Astrocyte of the cerebellum (primary cell): ENCODE measurements around the gene TCERG1L.

Source experiments
- DNase-seq: peaks from one replicate; pipeline ENCODE4 v3.0.0-alpha.2; 2011; ENCODE audit warnings: low read depth
- H3K4me3 ChIP-seq: 2 replicates; pipeline ENCODE4 v1.5.1; 2011; ENCODE audit warnings: mild to moderate bottlenecking, low read depth, low read length, moderate library complexity
- in situ Hi-C: cut with HindIII; loops from 2 replicates; pipeline ENCODE4 v1.10.0; 2017; ENCODE audit warnings: low sequenced_read_pairs
- TF ChIP-seq, protein P1 (sequence below): IDR thresholded peaks from 2 replicates; pipeline ENCODE4 v1.5.1; 2012; ENCODE audit warnings: low read length, low read depth, moderate library complexity, mild to moderate bottlenecking; ENCODE audit errors: missing control alignments

TCERG1L gene

DNA sequence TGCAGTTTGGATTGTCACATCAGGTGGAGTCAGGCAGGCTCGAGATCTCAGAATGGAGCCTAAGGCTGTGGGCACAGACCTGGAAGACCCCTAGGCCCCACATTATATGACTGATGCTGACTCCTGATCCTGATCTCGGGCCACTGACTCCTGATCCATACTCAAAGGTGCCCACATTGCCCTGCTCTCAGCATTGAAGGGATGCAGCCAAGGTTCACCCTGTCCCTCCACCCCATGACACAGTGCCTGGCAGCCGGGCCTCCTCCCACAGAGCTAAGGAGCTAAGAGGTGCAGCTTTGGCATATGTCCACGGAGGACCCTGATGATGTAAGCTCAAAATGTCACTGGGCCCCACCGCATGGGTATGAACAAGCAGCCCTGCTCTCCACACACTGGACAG is 36.6 kb downstream of the TCERG1L start:
- in situ Hi-C loops, result no loop called here

DNA sequence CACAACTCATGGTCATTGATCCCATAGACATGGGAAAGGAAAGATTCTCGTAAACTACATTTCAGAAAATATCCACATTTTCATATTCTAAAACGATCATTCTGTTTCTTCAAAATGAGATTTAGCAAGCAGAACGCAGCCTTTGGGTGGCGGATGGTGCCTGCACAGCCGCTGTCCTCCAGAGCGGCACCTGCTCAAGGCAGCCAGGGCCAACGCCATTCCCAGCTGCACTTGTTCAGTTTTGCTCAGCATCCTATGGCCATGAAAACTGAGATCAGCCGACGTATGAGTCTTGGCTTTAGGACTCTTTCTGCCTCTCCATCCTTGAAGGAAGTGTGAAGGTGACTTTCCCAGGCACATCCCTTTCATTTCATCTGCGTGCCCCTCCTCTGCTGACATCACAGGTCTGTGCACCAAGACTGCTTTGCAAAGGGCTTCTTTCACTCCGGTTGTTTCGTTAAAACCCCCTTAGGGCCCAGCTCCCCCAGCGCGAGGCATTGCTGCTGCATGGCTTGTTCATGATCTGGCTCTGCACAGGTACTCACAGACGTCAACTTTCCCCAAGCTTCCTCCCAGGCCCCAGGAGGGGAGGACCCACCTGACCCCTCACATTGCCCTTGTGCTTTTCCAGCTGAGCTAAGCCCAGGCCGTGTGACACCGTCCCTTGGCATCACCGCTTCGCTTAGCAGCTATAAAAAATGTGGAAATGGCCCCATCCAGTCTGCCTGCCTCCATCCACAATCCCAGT is 37.2 kb downstream of the TCERG1L start:
- in situ Hi-C loops, result no loop called here
- TF ChIP-seq, protein P1, sequence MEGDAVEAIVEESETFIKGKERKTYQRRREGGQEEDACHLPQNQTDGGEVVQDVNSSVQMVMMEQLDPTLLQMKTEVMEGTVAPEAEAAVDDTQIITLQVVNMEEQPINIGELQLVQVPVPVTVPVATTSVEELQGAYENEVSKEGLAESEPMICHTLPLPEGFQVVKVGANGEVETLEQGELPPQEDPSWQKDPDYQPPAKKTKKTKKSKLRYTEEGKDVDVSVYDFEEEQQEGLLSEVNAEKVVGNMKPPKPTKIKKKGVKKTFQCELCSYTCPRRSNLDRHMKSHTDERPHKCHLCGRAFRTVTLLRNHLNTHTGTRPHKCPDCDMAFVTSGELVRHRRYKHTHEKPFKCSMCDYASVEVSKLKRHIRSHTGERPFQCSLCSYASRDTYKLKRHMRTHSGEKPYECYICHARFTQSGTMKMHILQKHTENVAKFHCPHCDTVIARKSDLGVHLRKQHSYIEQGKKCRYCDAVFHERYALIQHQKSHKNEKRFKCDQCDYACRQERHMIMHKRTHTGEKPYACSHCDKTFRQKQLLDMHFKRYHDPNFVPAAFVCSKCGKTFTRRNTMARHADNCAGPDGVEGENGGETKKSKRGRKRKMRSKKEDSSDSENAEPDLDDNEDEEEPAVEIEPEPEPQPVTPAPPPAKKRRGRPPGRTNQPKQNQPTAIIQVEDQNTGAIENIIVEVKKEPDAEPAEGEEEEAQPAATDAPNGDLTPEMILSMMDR, result no peak
- no peak for DNase-seq
- no peak overlapping the region for H3K4me3 ChIP-seq

More for the DNA sequence above, 36.6 kb downstream of the TCERG1L start:
- DNase-seq, result no peak
- TF ChIP-seq, protein P1, result no peak
- H3K4me3 ChIP-seq, result no peak overlapping the region

DNA sequence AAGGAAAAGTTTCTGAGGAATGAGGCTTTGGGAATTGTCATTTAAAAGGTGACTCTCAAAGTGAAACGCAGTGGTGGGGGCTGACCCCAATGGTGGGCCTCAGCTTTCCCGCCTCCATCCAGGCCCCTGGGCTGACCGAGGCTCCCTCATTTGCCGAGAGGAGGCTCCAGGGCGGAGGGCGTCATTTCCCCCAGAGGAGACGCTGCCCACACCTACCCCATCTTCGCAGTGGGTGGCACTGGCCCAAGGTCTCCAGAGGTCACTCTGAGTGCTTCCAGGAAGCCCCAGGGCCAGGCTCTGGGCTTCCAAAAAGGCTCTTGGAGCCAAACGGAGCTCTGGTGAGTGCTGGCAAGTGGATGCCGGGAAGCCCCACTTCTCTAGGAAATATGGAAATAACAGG is 38.0 kb downstream of the TCERG1L start:
- TF ChIP-seq, protein P1, result no peak
- in situ Hi-C loops, result no loop called here

DNA sequence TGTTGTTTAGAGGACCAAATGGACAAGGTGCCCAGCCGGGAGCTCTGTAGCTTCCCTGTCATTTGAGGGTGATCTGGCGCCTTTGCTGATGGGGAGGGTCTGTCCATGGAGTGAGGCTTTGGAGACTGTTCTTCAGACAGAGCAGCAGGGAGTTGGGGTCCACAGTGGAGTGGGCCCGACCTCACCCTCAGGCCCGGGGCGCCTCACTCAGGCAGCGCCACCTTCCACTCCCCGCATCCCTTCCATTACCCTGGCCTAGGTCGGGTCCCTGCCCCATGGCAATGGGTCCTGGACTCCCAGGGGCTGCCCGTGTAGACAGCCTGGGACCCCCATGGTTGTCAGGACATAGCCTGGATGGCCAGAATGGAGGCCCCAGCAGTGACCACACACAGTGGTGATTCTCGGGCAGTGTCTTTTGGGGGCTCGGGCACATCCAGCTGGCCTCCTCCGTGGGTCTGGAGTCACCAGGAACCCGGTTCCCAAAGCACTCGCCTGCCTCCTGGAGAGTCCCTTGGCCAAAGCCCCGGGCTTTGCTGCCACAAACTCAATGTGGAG is 38.5 kb downstream of the TCERG1L start:
- DNase-seq, result no peak
- TF ChIP-seq, protein P1, result no peak
- in situ Hi-C loops, result no loop called here
- no peak overlapping the region for H3K4me3 ChIP-seq

More for the DNA sequence above, 38.0 kb downstream of the TCERG1L start:
- H3K4me3 ChIP-seq, result no peak overlapping the region
- no peak for DNase-seq

DNA sequence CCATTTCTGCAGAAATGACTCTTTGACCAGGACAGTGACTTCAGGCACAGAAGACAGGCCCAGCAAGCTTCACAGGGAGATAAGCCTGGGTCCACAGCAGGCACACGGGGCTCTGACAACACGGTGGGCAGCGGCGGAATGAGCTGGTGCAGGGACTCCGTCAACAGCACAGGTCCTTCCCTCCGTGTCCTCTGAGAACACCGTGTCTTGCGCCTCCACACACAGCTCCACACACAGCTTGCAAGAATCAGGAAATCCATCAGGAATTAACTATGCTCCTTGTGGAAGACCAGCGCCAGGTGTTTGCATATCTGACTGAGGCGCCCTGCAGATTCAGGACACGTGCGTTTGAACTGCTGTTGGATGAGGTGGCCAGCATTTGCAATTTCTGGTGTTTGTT is 39.6 kb downstream of the TCERG1L start:
- no peak overlapping the region for H3K4me3 ChIP-seq
- in situ Hi-C loops, result no loop called here
- TF ChIP-seq, protein P1, result no peak
- no peak for DNase-seq

DNA sequence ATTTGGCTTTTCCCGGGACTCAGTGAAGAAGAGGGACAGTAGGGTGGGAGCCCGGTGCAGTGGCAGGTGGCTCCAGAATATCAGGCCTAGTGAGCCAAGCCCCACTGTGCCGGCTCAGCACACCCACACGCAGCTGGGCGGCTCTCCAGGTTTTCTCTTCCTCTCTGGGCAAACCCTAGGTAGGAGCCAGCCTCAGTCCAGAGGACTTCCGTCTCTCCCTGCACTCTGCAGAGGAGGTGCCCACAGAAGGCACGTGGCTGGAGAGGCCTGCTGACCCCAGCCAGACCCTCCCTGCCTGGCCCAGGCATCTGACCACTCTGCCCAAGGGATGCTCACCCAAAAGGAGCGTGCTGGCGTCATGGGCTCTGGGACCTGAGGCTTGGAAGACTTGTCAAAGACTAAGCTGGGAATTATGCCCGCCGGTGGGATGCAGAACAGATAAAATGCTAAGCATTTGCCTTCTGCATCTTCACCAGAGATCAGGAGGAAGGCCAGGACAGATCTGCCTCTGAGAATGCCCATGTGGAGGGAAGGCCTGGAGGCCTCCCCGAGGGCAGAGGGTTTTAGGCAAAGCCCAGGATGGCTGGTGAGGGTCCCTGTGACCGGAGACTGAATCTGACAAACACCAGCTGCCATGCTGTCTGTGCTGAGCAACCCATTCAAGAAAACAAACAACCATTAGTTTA is 40.2 kb downstream of the TCERG1L start:
- no peak overlapping the region for H3K4me3 ChIP-seq
- no peak for DNase-seq
- in situ Hi-C loops, result no loop called here
- TF ChIP-seq, protein P1, result no peak
